ENCODE measurements around the gene ZNF677.

DNA sequence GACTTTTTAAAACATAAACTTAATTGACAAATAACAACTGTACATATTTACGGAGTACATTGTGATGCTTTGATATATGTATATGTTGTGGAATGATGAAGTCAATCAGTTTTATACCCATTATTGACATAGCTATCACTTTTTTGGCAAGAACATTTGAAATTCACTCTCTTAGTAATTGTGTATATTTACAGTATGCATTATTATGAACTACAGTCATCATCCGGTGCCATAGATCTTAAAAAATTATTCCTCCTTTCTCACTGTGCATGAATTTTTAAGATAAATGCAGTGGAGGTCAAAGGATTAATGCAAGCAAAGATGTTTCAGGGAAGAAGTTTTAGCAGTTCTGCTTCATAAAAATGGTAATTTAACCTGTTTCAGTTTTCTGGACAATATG lies 20.8 kb upstream of the ZNF677 start:
- TF ChIP-seq EZH2 (IDR thresholded peaks at IDR 0.05; ENCODE audit: insufficient read depth, low read length) = no peak
- TF ChIP-seq, protein P1, sequence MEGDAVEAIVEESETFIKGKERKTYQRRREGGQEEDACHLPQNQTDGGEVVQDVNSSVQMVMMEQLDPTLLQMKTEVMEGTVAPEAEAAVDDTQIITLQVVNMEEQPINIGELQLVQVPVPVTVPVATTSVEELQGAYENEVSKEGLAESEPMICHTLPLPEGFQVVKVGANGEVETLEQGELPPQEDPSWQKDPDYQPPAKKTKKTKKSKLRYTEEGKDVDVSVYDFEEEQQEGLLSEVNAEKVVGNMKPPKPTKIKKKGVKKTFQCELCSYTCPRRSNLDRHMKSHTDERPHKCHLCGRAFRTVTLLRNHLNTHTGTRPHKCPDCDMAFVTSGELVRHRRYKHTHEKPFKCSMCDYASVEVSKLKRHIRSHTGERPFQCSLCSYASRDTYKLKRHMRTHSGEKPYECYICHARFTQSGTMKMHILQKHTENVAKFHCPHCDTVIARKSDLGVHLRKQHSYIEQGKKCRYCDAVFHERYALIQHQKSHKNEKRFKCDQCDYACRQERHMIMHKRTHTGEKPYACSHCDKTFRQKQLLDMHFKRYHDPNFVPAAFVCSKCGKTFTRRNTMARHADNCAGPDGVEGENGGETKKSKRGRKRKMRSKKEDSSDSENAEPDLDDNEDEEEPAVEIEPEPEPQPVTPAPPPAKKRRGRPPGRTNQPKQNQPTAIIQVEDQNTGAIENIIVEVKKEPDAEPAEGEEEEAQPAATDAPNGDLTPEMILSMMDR (IDR thresholded peaks at IDR 0.05; ENCODE audit: insufficient read depth, low read depth, low read length) = no peak

Data from astrocyte (in vitro differentiated cells and primary cell).